ENCODE data around the gene CFAP61.

CFAP61 gene

DNA sequence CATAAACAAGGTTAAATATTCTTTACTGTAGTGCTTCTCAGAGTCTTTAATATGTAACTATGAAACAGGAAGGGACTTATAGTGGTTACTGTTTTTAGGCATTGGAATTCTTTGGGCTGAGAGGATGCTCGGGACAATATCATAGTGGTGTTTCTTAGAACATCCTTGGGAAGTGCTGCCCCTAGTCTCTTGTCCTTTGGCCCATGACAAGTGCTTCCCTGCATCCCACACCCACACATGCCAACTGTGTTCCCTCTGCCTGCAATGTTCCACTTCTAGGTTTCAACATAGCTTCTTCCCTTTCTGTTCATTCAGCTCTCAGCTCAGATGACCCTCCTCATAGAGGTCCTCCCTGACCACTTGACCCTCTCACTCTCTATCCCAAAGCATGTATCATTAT lies 37.6 kb downstream of the CFAP61 start:
- H3K4me3 ChIP-seq (ENCODE audit: low read depth, low read length): no peak overlapping the region
- TF ChIP-seq, protein P1, sequence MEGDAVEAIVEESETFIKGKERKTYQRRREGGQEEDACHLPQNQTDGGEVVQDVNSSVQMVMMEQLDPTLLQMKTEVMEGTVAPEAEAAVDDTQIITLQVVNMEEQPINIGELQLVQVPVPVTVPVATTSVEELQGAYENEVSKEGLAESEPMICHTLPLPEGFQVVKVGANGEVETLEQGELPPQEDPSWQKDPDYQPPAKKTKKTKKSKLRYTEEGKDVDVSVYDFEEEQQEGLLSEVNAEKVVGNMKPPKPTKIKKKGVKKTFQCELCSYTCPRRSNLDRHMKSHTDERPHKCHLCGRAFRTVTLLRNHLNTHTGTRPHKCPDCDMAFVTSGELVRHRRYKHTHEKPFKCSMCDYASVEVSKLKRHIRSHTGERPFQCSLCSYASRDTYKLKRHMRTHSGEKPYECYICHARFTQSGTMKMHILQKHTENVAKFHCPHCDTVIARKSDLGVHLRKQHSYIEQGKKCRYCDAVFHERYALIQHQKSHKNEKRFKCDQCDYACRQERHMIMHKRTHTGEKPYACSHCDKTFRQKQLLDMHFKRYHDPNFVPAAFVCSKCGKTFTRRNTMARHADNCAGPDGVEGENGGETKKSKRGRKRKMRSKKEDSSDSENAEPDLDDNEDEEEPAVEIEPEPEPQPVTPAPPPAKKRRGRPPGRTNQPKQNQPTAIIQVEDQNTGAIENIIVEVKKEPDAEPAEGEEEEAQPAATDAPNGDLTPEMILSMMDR (conservative IDR thresholded peaks at IDR 0.05; ENCODE audit: low read depth, low read length): no peak
- DNase-seq (ENCODE audit: low read depth): no peak

DNA sequence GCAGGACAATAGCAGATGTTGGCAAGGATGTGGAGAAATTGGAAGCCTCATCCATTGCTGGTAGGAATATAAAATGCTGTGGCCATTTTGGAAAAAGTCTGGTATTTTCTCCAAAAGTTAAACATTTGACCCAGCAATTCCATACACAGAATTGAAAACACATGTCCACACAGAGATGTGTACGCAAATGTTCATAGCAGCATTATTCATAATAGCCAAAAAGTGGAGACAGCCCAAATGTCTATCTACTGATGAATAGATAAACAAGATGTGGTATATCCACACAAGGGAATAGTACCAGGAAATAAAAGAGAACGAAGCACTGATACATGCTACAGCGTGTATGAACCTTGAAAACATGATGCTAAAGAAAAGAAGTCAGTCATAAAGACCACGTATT lies 40.5 kb downstream of the CFAP61 start:
- TF ChIP-seq, protein P1 (conservative IDR thresholded peaks at IDR 0.05; ENCODE audit: low read depth, low read length): no peak
- DNase-seq (ENCODE audit: low read depth): no peak

DNA sequence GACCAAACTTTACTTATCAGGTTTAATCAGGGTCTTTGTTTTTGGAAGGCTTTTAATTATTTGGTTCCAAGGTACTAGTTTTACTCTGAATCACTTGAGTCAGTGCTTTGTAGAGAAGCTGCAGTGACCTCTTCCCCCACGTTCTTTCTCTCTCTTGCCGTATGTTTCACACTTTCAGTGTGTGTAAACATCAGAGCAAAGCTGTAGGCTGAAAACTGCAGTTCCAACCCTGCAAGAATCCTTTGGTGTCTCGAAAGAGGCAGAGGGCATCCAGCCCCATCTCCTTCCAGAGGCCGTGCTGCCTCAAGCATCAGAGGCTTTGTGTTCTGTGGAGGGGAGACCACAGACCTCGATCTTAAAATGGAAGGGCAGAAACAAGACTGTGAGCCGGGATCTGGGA lies 42.1 kb downstream of the CFAP61 start:
- DNase-seq (ENCODE audit: low read depth): no peak
- TF ChIP-seq, protein P1 (conservative IDR thresholded peaks at IDR 0.05; ENCODE audit: low read depth, low read length): no peak
- no peak overlapping the region for H3K4me3 ChIP-seq (ENCODE audit: low read depth, low read length)

More for the DNA sequence above, 40.5 kb downstream of the CFAP61 start:
- no peak overlapping the region for H3K4me3 ChIP-seq (ENCODE audit: low read depth, low read length)

DNA sequence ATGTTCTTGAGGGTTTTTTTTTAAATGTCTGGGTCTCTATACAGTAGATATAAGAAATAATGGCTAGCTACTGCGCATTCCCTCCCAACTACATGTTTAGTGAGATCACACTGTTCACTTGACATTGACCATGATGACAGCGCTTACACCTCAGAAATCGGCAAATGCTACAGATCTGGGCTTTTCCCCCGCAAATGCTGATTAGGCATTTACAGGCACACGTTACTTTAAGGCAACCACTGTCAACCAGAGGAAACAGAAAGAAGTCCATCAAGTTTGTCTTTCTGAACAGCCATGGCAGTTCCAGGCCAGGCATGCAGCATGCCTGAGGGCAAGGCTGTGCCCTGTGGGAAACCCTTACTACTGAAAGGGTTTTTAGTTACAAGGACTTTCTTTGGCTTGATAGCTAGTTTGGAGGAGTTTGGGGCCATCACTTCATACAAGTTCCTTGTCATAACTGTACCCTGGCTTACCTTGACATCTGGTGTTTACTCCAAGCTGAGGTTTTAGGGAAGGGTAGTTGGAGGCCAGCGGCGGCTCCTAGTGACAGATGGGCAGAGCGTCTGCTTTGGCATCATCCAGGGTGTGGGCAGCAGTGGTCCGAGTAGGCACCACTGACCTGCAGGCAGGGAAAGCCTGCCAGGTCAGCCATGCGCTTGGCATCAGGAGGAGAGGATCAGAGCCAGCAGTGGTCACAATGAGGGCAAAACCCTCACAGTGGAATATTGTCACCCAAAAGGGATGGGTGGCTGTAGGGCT lies 43.0 kb downstream of the CFAP61 start:
- no peak for DNase-seq (ENCODE audit: low read depth)
- no peak overlapping the region for H3K4me3 ChIP-seq (ENCODE audit: low read depth, low read length)
- TF ChIP-seq, protein P1 (conservative IDR thresholded peaks at IDR 0.05; ENCODE audit: low read depth, low read length): no peak

DNA sequence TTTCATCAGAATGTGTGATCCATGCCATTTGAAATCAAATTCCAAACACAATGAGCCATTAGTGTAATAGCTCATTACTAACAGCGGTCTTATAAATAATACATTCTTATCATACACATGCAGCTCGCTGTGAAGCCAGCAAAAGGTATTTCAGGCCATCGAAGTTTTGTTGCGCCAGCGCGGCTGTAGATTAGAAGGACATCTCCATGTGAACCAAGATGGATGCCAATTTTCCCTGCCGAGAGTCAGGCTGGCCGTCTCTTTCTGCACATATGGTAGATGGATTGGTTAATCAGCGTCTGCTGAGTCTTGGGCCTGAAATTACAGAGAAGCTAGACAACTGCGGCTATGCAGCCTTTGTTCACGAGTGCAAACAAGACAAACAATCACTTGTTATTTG lies 44.1 kb downstream of the CFAP61 start:
- DNase-seq (ENCODE audit: low read depth): no peak
- H3K4me3 ChIP-seq (ENCODE audit: low read depth, low read length): no peak overlapping the region
- TF ChIP-seq, protein P1 (conservative IDR thresholded peaks at IDR 0.05; ENCODE audit: low read depth, low read length): no peak

DNA sequence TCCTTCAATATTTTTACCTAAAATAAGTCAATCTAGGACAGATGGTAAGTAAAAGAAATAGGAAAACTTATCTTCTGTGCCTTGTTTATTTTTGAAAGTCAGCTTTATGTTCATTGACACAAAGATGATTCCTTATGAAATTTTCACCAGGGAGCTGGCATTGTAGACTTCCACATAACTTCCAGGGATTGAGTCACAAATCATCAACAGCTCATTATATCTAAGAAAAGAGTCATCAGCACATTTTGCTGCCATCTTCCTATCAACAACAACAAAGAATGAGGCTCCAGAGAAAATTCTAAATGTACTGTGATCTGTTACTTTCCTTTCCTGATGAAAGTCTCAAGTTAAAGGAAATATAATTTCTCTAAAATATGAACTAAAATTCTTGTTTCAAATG lies 48.5 kb downstream of the CFAP61 start:
- no peak overlapping the region for H3K4me3 ChIP-seq (ENCODE audit: low read depth, low read length)
- no peak for DNase-seq (ENCODE audit: low read depth)
- TF ChIP-seq, protein P1 (conservative IDR thresholded peaks at IDR 0.05; ENCODE audit: low read depth, low read length): no peak

DNA sequence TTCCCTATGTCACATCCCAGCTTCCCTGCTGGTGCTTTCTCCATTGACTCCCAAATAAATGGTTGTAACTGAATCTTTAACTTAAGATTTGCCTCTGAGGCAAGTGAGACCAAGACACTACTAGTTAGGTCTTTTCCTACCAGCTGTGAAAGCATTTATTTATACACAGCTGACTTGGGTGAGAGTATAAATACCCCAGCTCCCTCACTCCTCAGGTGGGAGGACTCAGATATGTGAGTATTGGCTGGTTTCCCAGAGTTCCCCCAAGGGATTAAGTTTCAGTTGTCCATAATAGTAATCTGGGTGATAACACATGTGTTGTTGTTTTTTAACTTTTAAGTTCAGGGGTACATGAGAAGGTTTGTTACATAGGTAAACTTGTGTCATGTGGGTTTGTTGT lies 49.8 kb downstream of the CFAP61 start:
- H3K4me3 ChIP-seq (ENCODE audit: low read depth, low read length): no peak overlapping the region
- TF ChIP-seq, protein P1 (conservative IDR thresholded peaks at IDR 0.05; ENCODE audit: low read depth, low read length): no peak
- DNase-seq (ENCODE audit: low read depth): no peak

Measured in choroid plexus epithelial cell (primary cell).